ENCODE measurements around the gene RAB3IP.

- TF ChIP-seq CTCF (IDR thresholded peaks at IDR 0.05) (no peak), EZH2 (IDR thresholded peaks at IDR 0.05) (no peak), EZH2phosphoT487 (IDR thresholded peaks at IDR 0.05) (no peak)
These were observed 25.8 kb upstream of the RAB3IP start for GRCh38 chr12:69712826-69713225.

All from neural progenitor cell (in vitro differentiated cells).